NCI-H460 (cell line): Measurements from ENCODE around the gene SAMD3. TPM values are rescaled to one million over a fixed set of nuclear protein-coding genes. Genes with fewer than 3 reads are reported as not detected.
"Not testable (repeated sequence)": the region's sequence is repeated elsewhere in the genome, so short reads cannot be mapped to it uniquely, and the experiment has no call there.

Experiments
- DNase-seq: peaks from one replicate; pipeline ENCODE4 v3.0.0-alpha.2; 2016; ENCODE audit warnings: low read depth; ENCODE audit errors: extremely low read depth
- polyA plus RNA-seq: library from polyadenylated mRNA; depleted of rRNA; stranded (reverse); fragments of >200 nt; gene quantifications from 2 replicates; pipeline ENCODE4 v1.2.3, GENCODE V29; 2014; cell fraction: nucleus; rRNA removed
- total RNA-seq: library from RNA; depleted of rRNA; stranded (reverse); fragments of >200 nt; shearing (Covaris generic); gene quantifications from 2 replicates; pipeline ENCODE4 v1.2.3, GENCODE V29; 2014; rRNA removed

The SAMD3 gene
- not detected in 2 replicates for total RNA-seq
- polyA plus RNA-seq, result not detected in 2 replicates

GRCh38 chr6:130222775-130223174 is at the start of gene SAMD3:
Gene SAMD3, minus strand, starts transcription at chr6:130222951. Its CDS starts 7,678 bp downstream, at chr6:130215273.
- no peak for DNase-seq

- DNase-seq, result no peak
These were observed 47.4 kb upstream of the SAMD3 start for GRCh38 chr6:130269969-130270635.

GRCh38 chr6:130265553-130265952 is 42.8 kb upstream of the SAMD3 start:
- not testable (repeated sequence) for DNase-seq

GRCh38 chr6:130262008-130262407 is 39.3 kb upstream of the SAMD3 start:
- no peak for DNase-seq

GRCh38 chr6:130261558-130261957 is 38.8 kb upstream of the SAMD3 start:
- not testable (repeated sequence) for DNase-seq

- not testable (repeated sequence) for DNase-seq
These were observed 38.0 kb upstream of the SAMD3 start for GRCh38 chr6:130260614-130261241.

- DNase-seq, result not testable (repeated sequence)
These were observed 37.3 kb upstream of the SAMD3 start for GRCh38 chr6:130260050-130260462.

GRCh38 chr6:130259557-130259956 is 36.8 kb upstream of the SAMD3 start:
- no peak for DNase-seq

GRCh38 chr6:130259140-130259539 is 36.4 kb upstream of the SAMD3 start:
- DNase-seq, result no peak

- no peak for DNase-seq
These were observed 29.9 kb upstream of the SAMD3 start for GRCh38 chr6:130252527-130253237.

- no peak for DNase-seq
These were observed 22.5 kb upstream of the SAMD3 start for GRCh38 chr6:130245267-130245666.

- no peak for DNase-seq
These were observed 22.0 kb upstream of the SAMD3 start for GRCh38 chr6:130244728-130245127.

- DNase-seq, result no peak
These were observed 17.5 kb upstream of the SAMD3 start for GRCh38 chr6:130240232-130240631.

- DNase-seq, result no peak
These were observed 17.0 kb upstream of the SAMD3 start for GRCh38 chr6:130239755-130240154.

GRCh38 chr6:130233330-130233729 is 10.6 kb upstream of the SAMD3 start:
- no peak for DNase-seq

- DNase-seq, result not testable (repeated sequence)
These were observed 7.8 kb upstream of the SAMD3 start for GRCh38 chr6:130230531-130230930.

GRCh38 chr6:130229645-130230044 is 6.9 kb upstream of the SAMD3 start:
- DNase-seq, result no peak

GRCh38 chr6:130223508-130223907 is 757 bp upstream of the SAMD3 start:
- no peak for DNase-seq

- no peak for DNase-seq
These were observed 4.6 kb downstream of the SAMD3 start for GRCh38 chr6:130218134-130218533.

GRCh38 chr6:130216620-130217019 is 6.1 kb downstream of the SAMD3 start:
- no peak for DNase-seq

- no peak for DNase-seq
These were observed 7.2 kb downstream of the SAMD3 start for GRCh38 chr6:130215526-130215925.
